Liver (tissue), 9 donors: ENCODE data around the gene MAPRE3. TPM values are rescaled to one million over a fixed set of nuclear protein-coding genes. Genes with fewer than 3 reads are reported as not detected.

Experiments used
- DNase-seq: peaks from one replicate; pipeline ENCODE4 v3.0.0-alpha.2; 2017; ENCODE audit warnings: low spot score
- H3K27ac ChIP-seq, 2 donors: one replicate each; pipeline ENCODE4 v1.7.0; 2013; ENCODE audit warnings: inconsistent platforms in 2 of 2, low read length in 2 of 2, control low read depth in 1 of 2, low read depth in 1 of 2, mild to moderate bottlenecking in 1 of 2
- H3K27me3 ChIP-seq, 4 donors: one replicate each; pipeline versions ENCODE4 v1.6.1 to v1.7.0; 2013; ENCODE audit warnings: low read length in 3 of 4, inconsistent platforms in 1 of 4, mild to moderate bottlenecking in 1 of 4, moderate library complexity in 1 of 4; ENCODE audit not compliant: control insufficient read depth in 4 of 4, insufficient read depth in 4 of 4
- H3K36me3 ChIP-seq, 4 donors: one replicate each; pipeline versions ENCODE4 v1.6.1 to v1.7.0; 2013; ENCODE audit warnings: low read length in 3 of 4, mild to moderate bottlenecking in 3 of 4, low read depth in 1 of 4, moderate library complexity in 1 of 4; ENCODE audit not compliant: control insufficient read depth in 4 of 4, insufficient read depth in 3 of 4
- H3K4me1 ChIP-seq, 4 donors: one replicate each; pipeline versions ENCODE4 v1.6.1 to v1.7.0; 2013; ENCODE audit warnings: low read length in 3 of 4, mild to moderate bottlenecking in 3 of 4, moderate library complexity in 1 of 4; ENCODE audit not compliant: control insufficient read depth in 4 of 4, insufficient read depth in 4 of 4
- H3K4me3 ChIP-seq, 3 donors: one replicate each; pipeline versions ENCODE4 v1.6.1 to v1.7.0; 2013; ENCODE audit warnings: low read length in 3 of 3, control low read depth in 1 of 3, low read depth in 1 of 3, mild to moderate bottlenecking in 1 of 3
- H3K9ac ChIP-seq, 2 donors: one replicate each; pipeline ENCODE4 v1.7.0; 2013; ENCODE audit warnings: low read length in 2 of 2, mild to moderate bottlenecking in 2 of 2, moderate library complexity in 2 of 2, control low read depth in 1 of 2, low read depth in 1 of 2
- H3K9me3 ChIP-seq, 4 donors: one replicate each; pipeline versions ENCODE4 v1.6.1 to v1.7.0; 2013; ENCODE audit warnings: low read length in 3 of 4; ENCODE audit not compliant: control insufficient read depth in 4 of 4
- ATF3 ChIP-seq: IDR thresholded peaks from 2 replicates; pipeline ENCODE4 v1.6.1; 2016; ENCODE audit warnings: antibody characterized with exemption
- CTCF ChIP-seq: fragments of 150-350 bp; IDR thresholded peaks from 2 replicates; pipeline ENCODE4 v1.5.1; 2017; ENCODE audit warnings: improper control_type of control experiment, low read depth, low read length; ENCODE audit not compliant: missing input control
- EGR1 ChIP-seq, 2 donors: IDR thresholded peaks; 2 replicates each; pipeline ENCODE4 v1.6.1; 2016 to 2018; ENCODE audit warnings: antibody characterized with exemption in 2 of 2, low read depth in 2 of 2
- FOXA1 ChIP-seq: IDR thresholded peaks from 2 replicates; pipeline ENCODE4 v1.6.1; 2016; ENCODE audit warnings: antibody characterized with exemption
- FOXA2 ChIP-seq: IDR thresholded peaks from 2 replicates; pipeline ENCODE4 v1.6.1; 2016; ENCODE audit warnings: antibody characterized with exemption
- GABPA ChIP-seq, 2 donors: IDR thresholded peaks in 1 of 2; conservative IDR thresholded peaks in 1 of 2; 2 replicates each; pipeline ENCODE4 v1.6.1; 2016; ENCODE audit warnings: antibody characterized with exemption in 2 of 2, mild to moderate bottlenecking in 1 of 2, moderate library complexity in 1 of 2
- HNF4A ChIP-seq, 2 donors: conservative IDR thresholded peaks; 2 replicates each; pipeline ENCODE4 v1.6.1; 2016; ENCODE audit warnings: antibody characterized with exemption in 2 of 2, mild to moderate bottlenecking in 2 of 2
- HNF4G ChIP-seq: IDR thresholded peaks from 2 replicates; pipeline ENCODE4 v1.6.1; 2016; ENCODE audit warnings: antibody characterized with exemption
- JUND ChIP-seq, 2 donors: IDR thresholded peaks; 2 replicates each; pipeline ENCODE4 v1.6.1; 2016; ENCODE audit warnings: antibody characterized with exemption in 2 of 2
- MAX ChIP-seq: IDR thresholded peaks from 2 replicates; pipeline ENCODE4 v1.6.1; 2016; ENCODE audit warnings: antibody characterized with exemption
- NR2F2 ChIP-seq: IDR thresholded peaks from 2 replicates; pipeline ENCODE4 v1.6.1; 2016; ENCODE audit warnings: antibody characterized with exemption
- RAD21 ChIP-seq, 2 donors: IDR thresholded peaks; 2 replicates each; pipeline ENCODE4 v1.6.1; 2016; ENCODE audit warnings: antibody characterized with exemption in 2 of 2, mild to moderate bottlenecking in 2 of 2
- REST ChIP-seq: IDR thresholded peaks from 2 replicates; pipeline ENCODE4 v1.6.1; 2016; ENCODE audit warnings: antibody characterized with exemption, mild to moderate bottlenecking
- RXRA ChIP-seq, 2 donors: IDR thresholded peaks; 2 replicates each; pipeline ENCODE4 v1.6.1; 2017 to 2018; ENCODE audit warnings: antibody characterized with exemption in 2 of 2, mild to moderate bottlenecking in 1 of 2
- SP1 ChIP-seq: IDR thresholded peaks from 2 replicates; pipeline ENCODE4 v1.6.1; 2018; ENCODE audit warnings: antibody characterized with exemption, mild to moderate bottlenecking
- TAF1 ChIP-seq: conservative IDR thresholded peaks from 2 replicates; pipeline ENCODE4 v1.6.1; 2016; ENCODE audit warnings: antibody characterized with exemption, mild to moderate bottlenecking
- YY1 ChIP-seq: IDR thresholded peaks from 2 replicates; pipeline ENCODE4 v1.6.1; 2016; ENCODE audit warnings: antibody characterized with exemption, mild to moderate bottlenecking
- ZBTB33 ChIP-seq: IDR thresholded peaks from 2 replicates; pipeline ENCODE4 v1.6.1; 2016; ENCODE audit warnings: antibody characterized with exemption
- WGBS: extraction: QIAGEN DNeasy Blood & Tissue Kit; methylation state at CpG from one replicate; pipeline ENCODE4 v1.1.7; 2013; 5-methylcytosine and 5-hydroxymethylcytosine counted together
- polyA plus RNA-seq, 2 donors: library from polyadenylated mRNA; stranded (reverse) in 1 of 2; unstranded in 1 of 2; fragments of 200-250 nt in 1 of 2; fragments of >200 nt in 1 of 2; fragmentation: Nextera tagmentation in 1 of 2; extraction: Ambion mirVana in 1 of 2; gene quantifications; one replicate each; pipeline versions ENCODE4 v1.2.1 to v1.2.3, GENCODE V29; 2013 to 2015
- total RNA-seq, 2 donors: library from RNA; depleted of rRNA; stranded (reverse); fragments of >200 nt; gene quantifications; one replicate each; pipeline ENCODE4 v1.2.3, GENCODE V29; 2014
- donor health status: healthy.
- donor health status: healthy.
- donor health status: healthy.
- donor health status: healthy.
- donor health status: healthy.

MAPRE3 gene
- total and polyA plus RNA-seq, 4 donors = 1.0 to 15.8 (median 9.8) TPM

GRCh38 chr2:26934985-26935384 lies 35.5 kb upstream of the MAPRE3 start:
- Histone ChIP-seq H3K4me3 (no peak overlapping the region), H3K36me3 (no peaks in the 10 kb centered on the region), H3K27me3 (no peaks in the 10 kb centered on the region), H3K27ac (no peak overlapping the region), H3K4me1 (no peaks in the 10 kb centered on the region), H3K9me3 (no peaks in the 10 kb centered on the region), H3K9ac (no peak overlapping the region)
- DNase-seq = no peak
- 60% methylated on average over 3 of the region's 3 CpGs for WGBS
- TF ChIP-seq FOXA2 (no peak), ZBTB33 (no peak), JUND (IDR thresholded peaks at IDR 0.05) (no peak), ATF3 (no peak), TAF1 (no peak), YY1 (no peak), HNF4G (no peak), MAX (no peak), REST (no peak), GABPA (IDR thresholded peaks at IDR 0.05 in 1 of 2, conservative IDR thresholded peaks at IDR 0.05 in 1 of 2) (no peak), NR2F2 (no peak), RXRA (IDR thresholded peaks at IDR 0.05) (no peak), SP1 (no peak), CTCF (no peak), FOXA1 (no peak), RAD21 (IDR thresholded peaks at IDR 0.05) (no peak)

- H3K27ac ChIP-seq = no peak overlapping the region
- DNase-seq = no peak
- H3K4me3 ChIP-seq = no peak overlapping the region
- H3K4me1 ChIP-seq = no peaks in the 10 kb centered on the region
- no peaks in the 10 kb centered on the region for H3K36me3 ChIP-seq
- no peak overlapping the region for H3K9ac ChIP-seq
- H3K9me3 ChIP-seq = no peaks in the 10 kb centered on the region
- no peak for TF ChIP-seq FOXA1
- TF ChIP-seq HNF4A (conservative IDR thresholded peaks at IDR 0.05) = no peak
- TF ChIP-seq TAF1 = no peak
- no peak for TF ChIP-seq EGR1 (IDR thresholded peaks at IDR 0.05; ENCODE audit: low read depth in 2 of 2)
- TF ChIP-seq YY1 = no peak
- TF ChIP-seq NR2F2 = no peak
- no peak for TF ChIP-seq MAX
- no peak for TF ChIP-seq RAD21 (IDR thresholded peaks at IDR 0.05)
- no peak for TF ChIP-seq HNF4G
- no peak for TF ChIP-seq RXRA (IDR thresholded peaks at IDR 0.05)
- H3K27me3 ChIP-seq = no peaks in the 10 kb centered on the region
- 89% methylated on average over 5 of the region's 5 CpGs for WGBS
Observed at GRCh38 chr2:26936855-26937254, 33.6 kb upstream of the MAPRE3 start.
